ENCODE measurements around the gene KRTAP5-4.

KRTAP5-4 gene

DNA sequence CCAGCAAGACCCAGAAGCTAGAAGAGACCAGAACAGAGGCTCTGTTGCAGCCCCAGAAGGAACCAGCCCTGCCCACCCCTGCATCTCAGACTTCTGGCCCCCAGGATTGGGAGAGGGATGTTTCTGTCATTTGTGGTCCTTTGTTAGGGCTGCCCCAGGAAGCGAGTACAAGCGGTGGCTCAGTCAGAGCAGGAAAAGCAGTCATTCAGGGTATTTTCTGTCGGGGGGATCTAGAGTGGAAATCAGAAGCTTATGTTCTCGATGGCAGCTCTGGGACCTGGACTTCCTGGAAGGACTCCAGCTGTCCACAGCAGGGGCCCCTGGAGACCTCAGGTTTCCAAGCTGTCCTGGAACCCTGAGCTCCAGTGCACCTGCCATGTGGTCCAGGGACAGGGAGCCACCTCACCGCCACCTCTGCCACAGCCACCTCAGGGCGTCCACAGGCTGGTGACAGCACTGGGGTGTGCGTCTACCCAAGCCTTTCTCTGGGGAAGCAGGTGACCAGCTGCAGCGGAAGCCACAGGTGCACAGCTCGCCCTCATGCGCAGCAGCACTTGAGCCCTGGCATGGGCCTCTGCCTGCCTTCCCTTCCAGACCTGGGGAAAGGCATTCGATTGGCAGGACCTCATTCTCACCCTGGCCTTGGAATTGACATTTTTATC is 10.2 kb upstream of the KRTAP5-4 start:
- H2AFZ ChIP-seq (ENCODE audit: low read length), result no peak overlapping the region; the same call in 1 of the 2 replicates
- no peaks in the 10 kb centered on the region for H3K79me2 ChIP-seq (ENCODE audit: insufficient read depth, low read length)
- H3K4me2 ChIP-seq (ENCODE audit: low read depth, low read length, poor library complexity, severe bottlenecking), result no peak overlapping the region
- no peaks in the 10 kb centered on the region for H3K9me2 ChIP-seq (replicated peaks; ENCODE audit: low read depth, low read length)
- H3K9me3 ChIP-seq (ENCODE audit: insufficient read depth, low read depth, low read length), result no peaks in the 10 kb centered on the region
- H3K36me3 ChIP-seq (ENCODE audit: insufficient read depth, low read length), result no peaks in the 10 kb centered on the region
- no peak for TF ChIP-seq EZH2phosphoT487 (IDR thresholded peaks at IDR 0.05; ENCODE audit: borderline replicate concordance)
- TF ChIP-seq, protein P1, sequence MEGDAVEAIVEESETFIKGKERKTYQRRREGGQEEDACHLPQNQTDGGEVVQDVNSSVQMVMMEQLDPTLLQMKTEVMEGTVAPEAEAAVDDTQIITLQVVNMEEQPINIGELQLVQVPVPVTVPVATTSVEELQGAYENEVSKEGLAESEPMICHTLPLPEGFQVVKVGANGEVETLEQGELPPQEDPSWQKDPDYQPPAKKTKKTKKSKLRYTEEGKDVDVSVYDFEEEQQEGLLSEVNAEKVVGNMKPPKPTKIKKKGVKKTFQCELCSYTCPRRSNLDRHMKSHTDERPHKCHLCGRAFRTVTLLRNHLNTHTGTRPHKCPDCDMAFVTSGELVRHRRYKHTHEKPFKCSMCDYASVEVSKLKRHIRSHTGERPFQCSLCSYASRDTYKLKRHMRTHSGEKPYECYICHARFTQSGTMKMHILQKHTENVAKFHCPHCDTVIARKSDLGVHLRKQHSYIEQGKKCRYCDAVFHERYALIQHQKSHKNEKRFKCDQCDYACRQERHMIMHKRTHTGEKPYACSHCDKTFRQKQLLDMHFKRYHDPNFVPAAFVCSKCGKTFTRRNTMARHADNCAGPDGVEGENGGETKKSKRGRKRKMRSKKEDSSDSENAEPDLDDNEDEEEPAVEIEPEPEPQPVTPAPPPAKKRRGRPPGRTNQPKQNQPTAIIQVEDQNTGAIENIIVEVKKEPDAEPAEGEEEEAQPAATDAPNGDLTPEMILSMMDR (conservative IDR thresholded peaks at IDR 0.05; ENCODE audit: low read length), result no peak
- no peaks in the 10 kb centered on the region for H3K27me3 ChIP-seq (ENCODE audit: insufficient read depth, low read length, poor library complexity, severe bottlenecking)
- H3K4me1 ChIP-seq (ENCODE audit: insufficient read depth, low read length, poor library complexity, severe bottlenecking), result no peaks in the 10 kb centered on the region
- no peak overlapping the region for H3K9ac ChIP-seq (ENCODE audit: low read depth, low read length, poor library complexity, severe bottlenecking)
- H3K4me3 ChIP-seq (ENCODE audit: low read length, poor library complexity, severe bottlenecking), result no peak overlapping the region
- no peaks in the 10 kb centered on the region for H3F3A ChIP-seq (ENCODE audit: low read depth)
- no peaks in the 10 kb centered on the region for H4K20me1 ChIP-seq (ENCODE audit: insufficient read depth, low read length, poor library complexity, severe bottlenecking)

DNA sequence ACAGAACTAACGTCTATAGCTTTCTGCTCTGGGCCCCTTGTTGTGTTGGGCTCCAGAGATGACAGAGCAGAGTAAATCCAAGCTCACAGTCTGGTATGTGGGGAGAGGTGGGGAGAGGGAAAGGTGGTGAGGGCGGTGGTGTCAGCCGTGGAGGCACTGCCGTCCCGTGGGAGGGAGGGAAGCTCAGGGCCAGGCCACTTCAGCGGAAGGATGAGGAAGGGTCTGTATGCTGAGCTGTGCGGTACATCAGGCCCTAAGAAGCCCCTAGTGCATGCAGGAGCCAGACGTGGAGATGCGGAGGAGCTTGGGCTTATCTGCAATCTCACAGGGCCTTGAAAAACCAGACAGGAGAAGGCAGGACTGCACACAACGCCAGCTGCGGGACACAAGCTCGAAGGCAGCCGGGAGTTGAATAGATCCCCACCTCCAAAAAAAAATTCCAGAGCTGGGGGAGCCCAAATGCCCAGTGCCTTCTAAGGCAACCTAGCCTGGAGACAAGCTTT is 9.2 kb upstream of the KRTAP5-4 start:
- no peaks in the 10 kb centered on the region for H3K27me3 ChIP-seq (ENCODE audit: insufficient read depth, low read length, poor library complexity, severe bottlenecking)

DNA sequence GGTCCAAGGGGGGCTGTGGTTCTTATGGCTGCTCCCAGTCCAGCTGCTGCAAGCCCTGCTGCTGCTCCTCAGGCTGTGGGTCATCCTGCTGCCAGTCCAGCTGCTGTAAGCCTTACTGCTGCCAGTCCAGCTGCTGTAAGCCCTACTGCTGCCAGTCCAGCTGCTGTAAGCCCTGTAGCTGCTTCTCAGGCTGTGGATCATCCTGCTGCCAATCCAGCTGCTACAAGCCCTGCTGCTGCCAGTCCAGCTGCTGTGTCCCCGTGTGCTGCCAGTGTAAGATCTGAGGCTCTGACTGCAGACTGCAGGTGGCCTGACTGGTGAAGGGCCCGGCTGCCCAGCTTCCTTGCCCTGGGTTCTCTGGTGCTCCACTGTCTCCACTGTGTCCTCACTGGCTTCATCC is 8.3 kb upstream of the KRTAP5-4 start:
- Histone ChIP-seq H3K4me2 (ENCODE audit: low read depth, low read length, poor library complexity, severe bottlenecking) (no peak overlapping the region), H3K79me2 (ENCODE audit: insufficient read depth, low read length) (no peaks in the 10 kb centered on the region), H3K9me2 (replicated peaks; ENCODE audit: low read depth, low read length) (no peaks in the 10 kb centered on the region), H3F3A (ENCODE audit: low read depth) (no peaks in the 10 kb centered on the region), H3K4me3 (ENCODE audit: low read length, poor library complexity, severe bottlenecking) (no peak overlapping the region), H3K36me3 (ENCODE audit: insufficient read depth, low read length) (no peaks in the 10 kb centered on the region), H3K27me3 (ENCODE audit: insufficient read depth, low read length, poor library complexity, severe bottlenecking) (no peaks in the 10 kb centered on the region), H4K20me1 (ENCODE audit: insufficient read depth, low read length, poor library complexity, severe bottlenecking) (no peaks in the 10 kb centered on the region), H3K9me3 (ENCODE audit: insufficient read depth, low read depth, low read length) (no peaks in the 10 kb centered on the region), H3K4me1 (ENCODE audit: insufficient read depth, low read length, poor library complexity, severe bottlenecking) (no peaks in the 10 kb centered on the region), H3K9ac (ENCODE audit: low read depth, low read length, poor library complexity, severe bottlenecking) (no peak overlapping the region), H2AFZ (ENCODE audit: low read length) (no peak overlapping the region)
- TF ChIP-seq, protein P1 (conservative IDR thresholded peaks at IDR 0.05; ENCODE audit: low read length), result no peak
- no peak for TF ChIP-seq EZH2phosphoT487 (IDR thresholded peaks at IDR 0.05; ENCODE audit: borderline replicate concordance)

More for the DNA sequence above, 9.2 kb upstream of the KRTAP5-4 start:
- Histone ChIP-seq H3K36me3 (ENCODE audit: insufficient read depth, low read length) (no peaks in the 10 kb centered on the region), H3K79me2 (ENCODE audit: insufficient read depth, low read length) (no peaks in the 10 kb centered on the region), H3K9me2 (replicated peaks; ENCODE audit: low read depth, low read length) (no peaks in the 10 kb centered on the region), H3F3A (ENCODE audit: low read depth) (no peaks in the 10 kb centered on the region), H3K9ac (ENCODE audit: low read depth, low read length, poor library complexity, severe bottlenecking) (no peak overlapping the region), H4K20me1 (ENCODE audit: insufficient read depth, low read length, poor library complexity, severe bottlenecking) (no peaks in the 10 kb centered on the region), H3K4me1 (ENCODE audit: insufficient read depth, low read length, poor library complexity, severe bottlenecking) (no peaks in the 10 kb centered on the region), H3K9me3 (ENCODE audit: insufficient read depth, low read depth, low read length) (no peaks in the 10 kb centered on the region), H2AFZ (ENCODE audit: low read length) (no peak overlapping the region), H3K4me3 (ENCODE audit: low read length, poor library complexity, severe bottlenecking) (no peak overlapping the region), H3K4me2 (ENCODE audit: low read depth, low read length, poor library complexity, severe bottlenecking) (no peak overlapping the region)
- TF ChIP-seq, protein P1 (conservative IDR thresholded peaks at IDR 0.05; ENCODE audit: low read length), result no peak
- no peak for TF ChIP-seq EZH2phosphoT487 (IDR thresholded peaks at IDR 0.05; ENCODE audit: borderline replicate concordance)
